B cell (primary cell): ENCODE data around the gene NRG2. TPM values are rescaled to one million over a fixed set of nuclear protein-coding genes. Genes with fewer than 3 reads are reported as not detected.

ENCODE experiments used
- ATAC-seq: fragments of 200-7000 bp; cut with Tn5 transposase; one replicate; pipeline ENCODE4 v1.10.0; 2021; ENCODE audit warnings: low read depth, mild to moderate bottlenecking, moderate number of reproducible peaks, moderate library complexity
- CTCF ChIA-PET: fragments of 350-600 bp; sonication (Branson Sonifier 250); formaldehyde crosslinking; loops from one replicate; lab custom pipeline; 2021; ENCODE audit warnings: antibody characterized with exemption, inconsistent platforms; lab: Charles Lee
- POLR2A ChIA-PET: fragments of 350-600 bp; sonication (Branson Sonifier 250); formaldehyde crosslinking; loops from one replicate; lab custom pipeline; 2021; ENCODE audit warnings: antibody characterized with exemption; lab: Charles Lee
- DNase-seq: peaks from one replicate; pipeline ENCODE4 v3.0.0; 2013
- H2AFZ ChIP-seq: 2 replicates; pipeline ENCODE4 v1.6.1; 2012; ENCODE audit warnings: mild to moderate bottlenecking, low read depth, low read length; ENCODE audit not compliant: insufficient read depth, poor library complexity, severe bottlenecking
- H3K27ac ChIP-seq, 2 donors: 1 replicate in 1 of 2; 2 replicates in 1 of 2; pipeline ENCODE4 v1.5.1; 2012 to 2013; ENCODE audit warnings: low read length in 2 of 2, mild to moderate bottlenecking in 2 of 2, moderate library complexity in 1 of 2
- H3K27me3 ChIP-seq, 4 experiments: fragments of 200-600 bp in 1 of 4; sonication (generic) in 1 of 4; replicated peaks in 1 of 4; 1 replicate in 2 of 4; 2 replicates in 2 of 4; pipeline versions ENCODE4 v1.6.1 to v1.7.0; 2013 to 2016; ENCODE audit warnings: low read length in 3 of 4, mild to moderate bottlenecking in 2 of 4, mixed read lengths in 1 of 4, moderate library complexity in 1 of 4; ENCODE audit not compliant: insufficient read depth in 4 of 4, control insufficient read depth in 3 of 4; ENCODE audit errors: control extremely low read depth in 1 of 4
- H3K36me3 ChIP-seq, 2 experiments: replicated peaks in 1 of 2; 1 replicate in 1 of 2; 2 replicates in 1 of 2; pipeline versions ENCODE4 v1.6.1 to v1.7.1; 2013; ENCODE audit warnings: low read length in 1 of 2; ENCODE audit not compliant: insufficient read depth in 2 of 2, control insufficient read depth in 1 of 2; ENCODE audit errors: control extremely low read depth in 1 of 2, extremely low read depth in 1 of 2
- H3K4me1 ChIP-seq, 2 donors: fragments of 200-600 bp in 1 of 2; sonication (generic) in 1 of 2; 1 replicate in 1 of 2; 2 replicates in 1 of 2; pipeline versions ENCODE4 v1.5.1 to v1.6.1; 2013 to 2017; ENCODE audit warnings: low read length in 2 of 2; ENCODE audit not compliant: control insufficient read depth in 2 of 2, insufficient read depth in 2 of 2
- H3K4me2 ChIP-seq: replicated peaks from 2 replicates; pipeline ENCODE3; 2012; ENCODE audit warnings: mild to moderate bottlenecking, low read depth, low read length; ENCODE audit not compliant: poor library complexity, severe bottlenecking
- H3K4me3 ChIP-seq, 5 experiments: fragments of 200-600 bp in 1 of 5; sonication (generic) in 1 of 5; 1 replicate in 3 of 5; 2 replicates in 2 of 5; pipeline versions ENCODE4 v1.5.1 to v1.7.0; 2011 to 2016; ENCODE audit warnings: low read length in 4 of 5, mild to moderate bottlenecking in 4 of 5, low read depth in 2 of 5, control low read depth in 1 of 5, moderate library complexity in 1 of 5; ENCODE audit not compliant: insufficient read depth in 1 of 5; ENCODE audit errors: control extremely low read depth in 1 of 5, extremely low read depth in 1 of 5
- H3K79me2 ChIP-seq: fragments of 200-600 bp; sonication (generic); one replicate; pipeline ENCODE4 v1.6.0; 2016; ENCODE audit warnings: low read length; ENCODE audit not compliant: control insufficient read depth, insufficient read depth
- H3K9ac ChIP-seq: fragments of 200-600 bp; sonication (generic); 2 replicates; pipeline ENCODE4 v1.6.1; 2017; ENCODE audit warnings: mild to moderate bottlenecking, low read length, moderate library complexity
- H3K9me3 ChIP-seq, 3 donors: one replicate each; pipeline versions ENCODE4 v1.6.1 to v1.7.1; 2013; ENCODE audit warnings: low read length in 2 of 3; ENCODE audit not compliant: control insufficient read depth in 2 of 3, insufficient read depth in 1 of 3; ENCODE audit errors: control extremely low read depth in 1 of 3
- H4K20me1 ChIP-seq: 2 replicates; pipeline ENCODE4 v1.6.0; 2012; ENCODE audit warnings: mild to moderate bottlenecking, low read length; ENCODE audit not compliant: insufficient read depth, control insufficient read depth, poor library complexity, severe bottlenecking
- H3K27ac Mint-ChIP-seq: one replicate; pipeline ENCODE4 v1.8.0; 2021; ENCODE audit warnings: mixed read lengths
- H3K27me3 Mint-ChIP-seq: one replicate; pipeline ENCODE4 v1.8.0; 2021; ENCODE audit warnings: mixed read lengths
- H3K4me1 Mint-ChIP-seq: one replicate; pipeline ENCODE4 v1.8.0; 2021; ENCODE audit warnings: mixed read lengths
- H3K4me3 Mint-ChIP-seq: one replicate; pipeline ENCODE4 v1.8.0; 2021; ENCODE audit warnings: mixed read lengths
- H3K9me3 Mint-ChIP-seq: one replicate; pipeline ENCODE4 v1.8.0; 2022; ENCODE audit warnings: mixed read lengths; ENCODE audit not compliant: insufficient read depth
- EZH2 ChIP-seq: IDR thresholded peaks from 2 replicates; pipeline ENCODE4 v1.6.1; 2012; ENCODE audit warnings: borderline replicate concordance, low read depth, mild to moderate bottlenecking, moderate library complexity, low read length; ENCODE audit not compliant: insufficient read depth, poor library complexity, severe bottlenecking
- WGBS: methylation state at CpG from one replicate; pipeline ENCODE4 v1.1.5; 2013; ENCODE audit warnings: missing lambda C conversion rate; ENCODE audit not compliant: insufficient coverage; 5-methylcytosine and 5-hydroxymethylcytosine counted together
- intact Hi-C: fragments of 100-400 bp; cut with micrococcal nuclease; formaldehyde crosslinking; loops from one replicate; pipeline ENCODE4 v1.10.0; 2022
- polyA plus RNA-seq: library from polyadenylated mRNA; depleted of rRNA; stranded (reverse); fragments of >200 nt; gene quantifications from 2 replicates; pipeline ENCODE4 v1.2.3, GENCODE V29; 2012
- total RNA-seq, 2 donors: library from RNA; stranded (reverse); fragments of 120-200 nt in 1 of 2; gene quantifications; 1 replicate in 1 of 2; 2 replicates in 1 of 2; pipeline versions ENCODE4 v1.2.3 to v1.2.4, GENCODE V29; 2013 to 2022
- TF ChIP-seq, protein P1 (sequence below): fragments of 200-600 bp; IDR thresholded peaks from one replicate; pipeline ENCODE4 v1.8.0; 2022; ENCODE audit warnings: antibody characterized with exemption, mild to moderate bottlenecking

The NRG2 gene
- total and polyA plus RNA-seq, 2 donors (not counting 1 experiment from before 2014, with no cell fraction given), result 0.13 to 0.15 TPM

DNA sequence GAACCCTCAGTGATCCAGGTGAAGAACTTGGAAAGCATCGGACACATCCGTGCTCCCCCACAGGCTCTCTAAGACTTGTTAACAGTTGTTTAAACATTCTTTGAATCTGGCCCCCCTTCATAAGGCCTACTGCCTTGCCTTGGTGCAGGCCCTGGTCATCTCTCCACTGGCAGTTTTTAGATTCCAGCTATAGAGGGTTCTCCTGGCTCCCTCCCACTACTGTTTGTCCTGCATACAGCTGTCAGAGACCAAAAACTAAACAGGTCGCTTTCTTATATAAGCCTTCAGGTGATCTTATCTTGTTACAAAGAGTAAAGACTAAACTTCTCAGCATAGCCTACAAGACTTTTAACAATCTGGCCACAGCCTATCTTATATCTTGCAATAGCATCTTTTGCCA, 32.3 kb downstream of the NRG2 start:
- H3K27ac ChIP-seq, result no peak overlapping the region
- H3K4me2 ChIP-seq, result no peak overlapping the region
- no peak overlapping the region for H2AFZ ChIP-seq
- no peaks in the 10 kb centered on the region for H3K9me3 ChIP-seq
- 100% methylated on average over 1 of the region's 3 CpGs for WGBS
- Mint-ChIP-seq H3K27me3 (peaks cover 30% of the 10 kb centered on the region), H3K9me3 (no peaks in the 10 kb centered on the region), H3K27ac (no peak overlapping the region), H3K4me3 (no peak overlapping the region), H3K4me1 (no peaks in the 10 kb centered on the region)
- no peaks in the 10 kb centered on the region for H3K4me1 ChIP-seq
- H3K79me2 ChIP-seq, result no peaks in the 10 kb centered on the region
- ATAC-seq, result no peak
- no peaks in the 10 kb centered on the region for H4K20me1 ChIP-seq
- no peaks in the 10 kb centered on the region for H3K36me3 ChIP-seq
- no peak for DNase-seq
- peaks cover 0 to 33% (median 22%) of the 10 kb centered on the region in 4 experiments for H3K27me3 ChIP-seq
- ChIA-PET POLR2A (no interaction called here), CTCF (no interaction called here)
- no peak overlapping the region for H3K4me3 ChIP-seq
- intact Hi-C loops, result no loop called here
- H3K9ac ChIP-seq, result no peak overlapping the region
- TF ChIP-seq EZH2, result no peak
- TF ChIP-seq, protein P1, sequence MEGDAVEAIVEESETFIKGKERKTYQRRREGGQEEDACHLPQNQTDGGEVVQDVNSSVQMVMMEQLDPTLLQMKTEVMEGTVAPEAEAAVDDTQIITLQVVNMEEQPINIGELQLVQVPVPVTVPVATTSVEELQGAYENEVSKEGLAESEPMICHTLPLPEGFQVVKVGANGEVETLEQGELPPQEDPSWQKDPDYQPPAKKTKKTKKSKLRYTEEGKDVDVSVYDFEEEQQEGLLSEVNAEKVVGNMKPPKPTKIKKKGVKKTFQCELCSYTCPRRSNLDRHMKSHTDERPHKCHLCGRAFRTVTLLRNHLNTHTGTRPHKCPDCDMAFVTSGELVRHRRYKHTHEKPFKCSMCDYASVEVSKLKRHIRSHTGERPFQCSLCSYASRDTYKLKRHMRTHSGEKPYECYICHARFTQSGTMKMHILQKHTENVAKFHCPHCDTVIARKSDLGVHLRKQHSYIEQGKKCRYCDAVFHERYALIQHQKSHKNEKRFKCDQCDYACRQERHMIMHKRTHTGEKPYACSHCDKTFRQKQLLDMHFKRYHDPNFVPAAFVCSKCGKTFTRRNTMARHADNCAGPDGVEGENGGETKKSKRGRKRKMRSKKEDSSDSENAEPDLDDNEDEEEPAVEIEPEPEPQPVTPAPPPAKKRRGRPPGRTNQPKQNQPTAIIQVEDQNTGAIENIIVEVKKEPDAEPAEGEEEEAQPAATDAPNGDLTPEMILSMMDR, result no peak

DNA sequence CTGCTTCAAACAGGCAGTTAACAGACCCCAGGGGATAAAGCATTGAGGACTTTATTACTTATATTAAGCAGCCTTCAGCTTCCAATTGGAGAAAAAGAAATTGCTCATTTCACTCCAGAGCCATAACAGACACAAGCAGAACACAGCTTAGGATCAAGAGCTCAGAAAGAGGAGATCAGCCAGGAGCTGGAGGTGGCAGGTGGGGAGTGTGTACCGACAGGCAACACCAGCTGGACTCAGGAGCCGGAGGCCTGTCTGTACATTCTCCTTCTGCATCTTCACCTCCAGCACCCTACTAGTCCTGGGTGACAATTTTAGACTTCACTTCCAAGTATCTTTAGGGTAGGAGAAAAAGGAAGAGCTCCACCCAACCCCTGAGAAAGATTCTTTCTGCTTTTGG, 35.8 kb downstream of the NRG2 start:
- no peaks in the 10 kb centered on the region for H3K9me3 ChIP-seq
- H3K27ac ChIP-seq, result no peak overlapping the region
- intact Hi-C loops, result no loop called here
- CTCF ChIA-PET, result no interaction called here
- POLR2A ChIA-PET, result no interaction called here
- TF ChIP-seq, protein P1, result no peak
- TF ChIP-seq EZH2, result no peak
- H3K4me1 ChIP-seq, result peaks cover 4 to 8% of the 10 kb centered on the region in 2 donors
- peaks cover 0 to 26% (median 20%) of the 10 kb centered on the region in 4 experiments for H3K27me3 ChIP-seq
- Mint-ChIP-seq H3K4me1 (peaks cover 6% of the 10 kb centered on the region), H3K9me3 (no peaks in the 10 kb centered on the region), H3K27me3 (peaks cover 46% of the 10 kb centered on the region), H3K4me3 (no peak overlapping the region), H3K27ac (no peak overlapping the region)
- H3K4me3 ChIP-seq, result no peak overlapping the region
- H2AFZ ChIP-seq, result no peak overlapping the region
- no peak overlapping the region for H3K4me2 ChIP-seq
- H3K79me2 ChIP-seq, result no peaks in the 10 kb centered on the region
- H4K20me1 ChIP-seq, result no peaks in the 10 kb centered on the region
- H3K36me3 ChIP-seq, result no peaks in the 10 kb centered on the region
- DNase-seq (no peak), ATAC-seq (no peak)
- no peak overlapping the region for H3K9ac ChIP-seq
- WGBS, result no CpG with 5 or more reads among the region's 2 CpGs
